K562 (cell line): ENCODE data around the gene KLK15. TPM values are rescaled to one million over a fixed set of nuclear protein-coding genes. Genes with fewer than 3 reads are reported as not detected.

Experiments used
- CBX1 ChIP-seq: sonication (generic); IDR thresholded peaks from 2 replicates; pipeline ENCODE4 v1.6.1; 2016; ENCODE audit warnings: antibody characterized with exemption, low read depth, mild to moderate bottlenecking
- DNMT1 ChIP-seq: fragments of 450-650 bp; IDR thresholded peaks from 2 replicates; pipeline ENCODE4 v1.6.1; 2016; ENCODE audit warnings: antibody characterized with exemption, mild to moderate bottlenecking
- HDGF ChIP-seq: fragments of 450-650 bp; IDR thresholded peaks from 2 replicates; pipeline ENCODE4 v1.6.1; 2016
- HMGN3 ChIP-seq: IDR thresholded peaks from 2 replicates; pipeline ENCODE4 v1.6.1; 2011; ENCODE audit warnings: borderline replicate concordance, low read depth, mild to moderate bottlenecking, mixed read lengths, low read length; ENCODE audit not compliant: insufficient read length; ENCODE audit errors: extremely low read depth
- NEUROD1 ChIP-seq: fragments of 150-350 bp; IDR thresholded peaks from 2 replicates; pipeline ENCODE4 v1.6.1; 2014; ENCODE audit warnings: borderline replicate concordance, low read length, low read depth; ENCODE audit not compliant: partially characterized antibody
- NRF1 ChIP-seq, 2 experiments: fragments of 450-650 bp; IDR thresholded peaks in 1 of 2; conservative IDR thresholded peaks in 1 of 2; 2 replicates each; pipeline ENCODE4 v1.6.1; 2014; ENCODE audit warnings: mild to moderate bottlenecking in 2 of 2
- POLR2B ChIP-seq: fragments of 450-650 bp; IDR thresholded peaks from 2 replicates; pipeline ENCODE4 v1.6.1; 2018; ENCODE audit warnings: low read depth; ENCODE audit not compliant: partially characterized antibody
- PTBP1 ChIP-seq: fragments of 200-400 bp; formaldehyde crosslinking; IDR thresholded peaks from 2 replicates; pipeline ENCODE4 v1.6.1; 2017; ENCODE audit warnings: low read depth, low read length
- RBM15 ChIP-seq: fragments of 200-400 bp; formaldehyde crosslinking; IDR thresholded peaks from 2 replicates; pipeline ENCODE4 v1.6.1; 2018; ENCODE audit warnings: mild to moderate bottlenecking, low read length, moderate library complexity; ENCODE audit not compliant: insufficient read depth
- RBM17 ChIP-seq: fragments of 200-400 bp; formaldehyde crosslinking; IDR thresholded peaks from 2 replicates; pipeline ENCODE4 v1.6.1; 2017; ENCODE audit warnings: low read depth, mild to moderate bottlenecking, low read length, borderline replicate concordance
- SNIP1 ChIP-seq: fragments of 450-650 bp; IDR thresholded peaks from 2 replicates; pipeline ENCODE4 v1.7.1; 2017; ENCODE audit warnings: low read depth, mild to moderate bottlenecking
- TRIM28 ChIP-seq: fragments of 450-650 bp; IDR thresholded peaks from 2 replicates; pipeline ENCODE4 v1.6.1; 2017
- ZC3H4 ChIP-seq: sonication (generic); formaldehyde crosslinking; IDR thresholded peaks from 2 replicates; pipeline ENCODE4 v1.9.0; 2021; ENCODE audit warnings: missing genetic modification reagents, borderline replicate concordance
- ZNF324 ChIP-seq: fragments of 250-450 bp; sonication (Bioruptor Pico); IDR thresholded peaks from 2 replicates; pipeline ENCODE4 v1.4.0; 2020; ENCODE audit warnings: mild to moderate bottlenecking
- polyA plus RNA-seq, 8 experiments: library from polyadenylated mRNA; depleted of rRNA in 4 of 8; stranded (reverse) in 5 of 8; unstranded in 3 of 8; fragments of >200 nt; fragmentation: Nextera tagmentation in 2 of 8; fragmentation: Illumina TruSeq in 1 of 8; extraction: Ambion mirVana in 2 of 8; extraction: Trizol in 1 of 8; gene quantifications; 2 replicates each; pipeline versions ENCODE4 v1.2.1 to v1.2.3, GENCODE V29; 2011 to 2014; ENCODE audit warnings: inconsistent platforms in 1 of 8, missing spikeins in 1 of 8
- total RNA-seq, 7 experiments: library from RNA; depleted of rRNA in 6 of 7; stranded (reverse); fragments of >200 nt in 6 of 7; fragmentation: Illumina TruSeq in 2 of 7; extraction: Trizol in 2 of 7; gene quantifications; 2 replicates each; pipeline versions ENCODE4 v1.2.1 to v1.2.3, GENCODE V29; 2011 to 2021; ENCODE audit warnings: low replicate concordance in 1 of 7
- TF ChIP-seq, protein P1 (sequence below): fragments of 450-650 bp; formaldehyde crosslinking; IDR thresholded peaks from 2 replicates; pipeline ENCODE4 v1.4.0; 2020; ENCODE audit warnings: mild to moderate bottlenecking, mixed read lengths
- TF ChIP-seq, protein P2 (sequence below): sonication (generic); formaldehyde crosslinking; IDR thresholded peaks from 2 replicates; pipeline ENCODE4 v1.8.0; 2022; ENCODE audit warnings: mild to moderate bottlenecking, missing genetic modification reagents
- TF ChIP-seq, protein P3 (sequence below): fragments of 250-450 bp; sonication (Bioruptor Pico); IDR thresholded peaks from 2 replicates; pipeline ENCODE4 v1.8.0; 2021; ENCODE audit warnings: moderate library complexity, mild to moderate bottlenecking, inconsistent platforms

Gene KLK15
- total and polyA plus RNA-seq, 9 of the 15 experiments (the other 6 are each of a cell fraction or from before 2014, with no cell fraction given), result not detected

DNA sequence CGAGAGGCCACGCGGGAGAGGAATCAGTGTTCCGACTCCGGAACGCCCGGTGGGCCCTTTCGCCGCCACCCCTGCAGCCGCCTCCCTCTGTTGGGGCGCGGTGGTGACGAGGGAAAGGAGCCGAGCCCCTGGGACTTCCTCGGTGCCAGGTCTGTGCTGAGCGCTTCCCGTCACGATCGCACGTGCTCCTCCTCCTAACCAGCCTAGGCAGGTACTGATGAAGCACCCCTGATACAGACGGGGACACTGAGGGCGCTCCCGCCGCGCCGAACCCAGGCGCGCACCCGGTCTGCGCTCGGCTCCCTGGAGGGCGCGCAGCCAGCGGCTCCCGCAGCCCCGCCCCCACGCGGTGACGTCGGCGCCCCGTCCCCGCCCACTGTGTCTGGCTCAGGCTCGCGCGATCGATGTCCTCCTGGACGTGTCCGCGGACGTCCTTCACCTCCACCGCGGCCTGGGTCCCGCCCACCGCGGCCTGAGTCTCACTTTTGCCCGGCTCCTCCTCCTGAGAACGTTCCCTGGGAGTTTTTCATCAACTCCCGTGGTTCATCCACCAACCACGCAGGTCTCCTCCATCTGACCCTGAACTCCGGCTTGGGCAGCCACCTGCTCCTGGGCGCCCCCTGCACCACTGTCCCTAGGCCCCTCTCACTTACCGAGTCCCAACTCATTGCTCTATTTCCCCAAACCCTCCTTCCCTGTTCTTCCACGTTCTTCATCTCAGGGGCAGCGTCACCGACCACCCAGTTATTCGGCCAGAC, 2.6 kb upstream of the KLK15 start (continued):
- TF ChIP-seq, protein P1, sequence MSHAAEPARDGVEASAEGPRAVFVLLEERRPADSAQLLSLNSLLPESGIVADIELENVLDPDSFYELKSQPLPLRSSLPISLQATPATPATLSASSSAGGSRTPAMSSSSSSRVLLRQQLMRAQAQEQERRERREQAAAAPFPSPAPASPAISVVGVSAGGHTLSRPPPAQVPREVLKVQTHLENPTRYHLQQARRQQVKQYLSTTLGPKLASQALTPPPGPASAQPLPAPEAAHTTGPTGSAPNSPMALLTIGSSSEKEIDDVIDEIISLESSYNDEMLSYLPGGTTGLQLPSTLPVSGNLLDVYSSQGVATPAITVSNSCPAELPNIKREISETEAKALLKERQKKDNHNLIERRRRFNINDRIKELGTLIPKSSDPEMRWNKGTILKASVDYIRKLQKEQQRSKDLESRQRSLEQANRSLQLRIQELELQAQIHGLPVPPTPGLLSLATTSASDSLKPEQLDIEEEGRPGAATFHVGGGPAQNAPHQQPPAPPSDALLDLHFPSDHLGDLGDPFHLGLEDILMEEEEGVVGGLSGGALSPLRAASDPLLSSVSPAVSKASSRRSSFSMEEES (CRISPR knock-in tag), result no peak
- TF ChIP-seq ZNF324 (no peak), DNMT1 (no peak), NEUROD1 (no peak), RBM17 (no peak), RBM15 (no peak), NRF1 (conservative IDR thresholded peaks at IDR 0.05 in 1 of 2, IDR thresholded peaks at IDR 0.05 in 1 of 2) (peak; percentile 82 to 84), TRIM28 (no peak), PTBP1 (0 out of 2 replicates have a peak, but pooled peaks have one; percentile 4), HMGN3 (peak; percentile 26), CBX1 (no peak), HDGF (0 out of 2 replicates have a peak, but pooled peaks have one; percentile 45), ZC3H4 (CRISPR knock-in tag) (no peak), SNIP1 (no peak), POLR2B (peak; percentile 49)
- TF ChIP-seq, protein P2, sequence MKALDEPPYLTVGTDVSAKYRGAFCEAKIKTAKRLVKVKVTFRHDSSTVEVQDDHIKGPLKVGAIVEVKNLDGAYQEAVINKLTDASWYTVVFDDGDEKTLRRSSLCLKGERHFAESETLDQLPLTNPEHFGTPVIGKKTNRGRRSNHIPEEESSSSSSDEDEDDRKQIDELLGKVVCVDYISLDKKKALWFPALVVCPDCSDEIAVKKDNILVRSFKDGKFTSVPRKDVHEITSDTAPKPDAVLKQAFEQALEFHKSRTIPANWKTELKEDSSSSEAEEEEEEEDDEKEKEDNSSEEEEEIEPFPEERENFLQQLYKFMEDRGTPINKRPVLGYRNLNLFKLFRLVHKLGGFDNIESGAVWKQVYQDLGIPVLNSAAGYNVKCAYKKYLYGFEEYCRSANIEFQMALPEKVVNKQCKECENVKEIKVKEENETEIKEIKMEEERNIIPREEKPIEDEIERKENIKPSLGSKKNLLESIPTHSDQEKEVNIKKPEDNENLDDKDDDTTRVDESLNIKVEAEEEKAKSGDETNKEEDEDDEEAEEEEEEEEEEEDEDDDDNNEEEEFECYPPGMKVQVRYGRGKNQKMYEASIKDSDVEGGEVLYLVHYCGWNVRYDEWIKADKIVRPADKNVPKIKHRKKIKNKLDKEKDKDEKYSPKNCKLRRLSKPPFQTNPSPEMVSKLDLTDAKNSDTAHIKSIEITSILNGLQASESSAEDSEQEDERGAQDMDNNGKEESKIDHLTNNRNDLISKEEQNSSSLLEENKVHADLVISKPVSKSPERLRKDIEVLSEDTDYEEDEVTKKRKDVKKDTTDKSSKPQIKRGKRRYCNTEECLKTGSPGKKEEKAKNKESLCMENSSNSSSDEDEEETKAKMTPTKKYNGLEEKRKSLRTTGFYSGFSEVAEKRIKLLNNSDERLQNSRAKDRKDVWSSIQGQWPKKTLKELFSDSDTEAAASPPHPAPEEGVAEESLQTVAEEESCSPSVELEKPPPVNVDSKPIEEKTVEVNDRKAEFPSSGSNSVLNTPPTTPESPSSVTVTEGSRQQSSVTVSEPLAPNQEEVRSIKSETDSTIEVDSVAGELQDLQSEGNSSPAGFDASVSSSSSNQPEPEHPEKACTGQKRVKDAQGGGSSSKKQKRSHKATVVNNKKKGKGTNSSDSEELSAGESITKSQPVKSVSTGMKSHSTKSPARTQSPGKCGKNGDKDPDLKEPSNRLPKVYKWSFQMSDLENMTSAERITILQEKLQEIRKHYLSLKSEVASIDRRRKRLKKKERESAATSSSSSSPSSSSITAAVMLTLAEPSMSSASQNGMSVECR (CRISPR knock-in tag), result peak; percentile 18; the same call in 1 of the 2 replicates
- TF ChIP-seq, protein P3, sequence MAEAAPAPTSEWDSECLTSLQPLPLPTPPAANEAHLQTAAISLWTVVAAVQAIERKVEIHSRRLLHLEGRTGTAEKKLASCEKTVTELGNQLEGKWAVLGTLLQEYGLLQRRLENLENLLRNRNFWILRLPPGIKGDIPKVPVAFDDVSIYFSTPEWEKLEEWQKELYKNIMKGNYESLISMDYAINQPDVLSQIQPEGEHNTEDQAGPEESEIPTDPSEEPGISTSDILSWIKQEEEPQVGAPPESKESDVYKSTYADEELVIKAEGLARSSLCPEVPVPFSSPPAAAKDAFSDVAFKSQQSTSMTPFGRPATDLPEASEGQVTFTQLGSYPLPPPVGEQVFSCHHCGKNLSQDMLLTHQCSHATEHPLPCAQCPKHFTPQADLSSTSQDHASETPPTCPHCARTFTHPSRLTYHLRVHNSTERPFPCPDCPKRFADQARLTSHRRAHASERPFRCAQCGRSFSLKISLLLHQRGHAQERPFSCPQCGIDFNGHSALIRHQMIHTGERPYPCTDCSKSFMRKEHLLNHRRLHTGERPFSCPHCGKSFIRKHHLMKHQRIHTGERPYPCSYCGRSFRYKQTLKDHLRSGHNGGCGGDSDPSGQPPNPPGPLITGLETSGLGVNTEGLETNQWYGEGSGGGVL (CRISPR knock-in tag), result no peak
- TF ChIP-seq, all 486 proteins: peak for 86
